PC-3 (cell line): ENCODE measurements around the gene CEP170B.

Experiments used
- EZH2 ChIP-seq: fragments of 300-600 bp; sonication (generic); IDR thresholded peaks from one replicate; pipeline ENCODE4 v1.6.1; 2017; ENCODE audit warnings: antibody characterized with exemption, mild to moderate bottlenecking, low read length; ENCODE audit not compliant: unreplicated experiment
- EZH2phosphoT487 ChIP-seq: fragments of 300-600 bp; sonication (generic); IDR thresholded peaks from 2 replicates; pipeline ENCODE4 v1.6.1; 2018; ENCODE audit warnings: mild to moderate bottlenecking, antibody characterized with exemption, low read length, borderline replicate concordance
- TF ChIP-seq, protein P1 (sequence below): fragments of 300-600 bp; sonication (generic); conservative IDR thresholded peaks from 2 replicates; pipeline ENCODE4 v1.5.1; 2017; ENCODE audit warnings: antibody characterized with exemption, low read depth, mild to moderate bottlenecking, low read length

DNA sequence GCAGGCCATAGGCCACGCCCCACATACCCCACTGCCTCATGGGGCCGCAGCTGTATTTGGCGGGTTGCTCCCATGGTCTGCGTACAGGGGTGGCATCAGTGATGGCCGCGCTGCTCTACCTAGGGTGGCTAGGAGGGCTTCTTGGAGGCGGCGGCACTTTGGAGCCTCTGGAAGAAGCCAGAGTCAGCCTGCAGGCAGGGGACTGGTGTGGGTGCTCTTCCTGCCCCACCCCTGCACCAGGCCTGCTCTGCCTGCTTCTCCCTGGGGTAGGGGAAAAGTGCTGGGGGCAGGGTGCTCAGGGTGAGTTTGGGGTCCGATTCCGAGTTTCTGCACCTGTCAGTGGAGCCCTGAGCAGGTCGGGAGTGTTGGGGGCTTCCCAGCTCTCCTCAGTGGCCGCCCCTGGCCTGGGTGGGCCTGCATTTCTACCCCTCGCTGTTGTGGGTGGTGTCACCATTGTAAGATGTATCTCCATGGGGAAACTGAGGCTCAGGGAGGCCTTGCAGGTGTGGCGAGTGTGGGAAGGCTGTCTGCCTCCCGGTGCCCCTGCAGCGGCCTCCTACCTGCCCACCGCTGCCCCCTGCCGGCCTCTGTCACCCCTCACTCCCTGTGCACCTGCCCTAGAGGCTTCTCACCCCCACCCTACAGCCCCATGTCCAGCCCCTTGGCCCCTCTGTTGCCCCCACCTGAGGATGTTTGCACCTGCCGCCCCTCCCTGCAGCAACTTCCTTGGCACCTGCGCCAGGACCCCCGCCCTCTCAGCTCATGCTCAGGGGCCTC lies 5.5 kb downstream of the CEP170B start:
- TF ChIP-seq, protein P1, sequence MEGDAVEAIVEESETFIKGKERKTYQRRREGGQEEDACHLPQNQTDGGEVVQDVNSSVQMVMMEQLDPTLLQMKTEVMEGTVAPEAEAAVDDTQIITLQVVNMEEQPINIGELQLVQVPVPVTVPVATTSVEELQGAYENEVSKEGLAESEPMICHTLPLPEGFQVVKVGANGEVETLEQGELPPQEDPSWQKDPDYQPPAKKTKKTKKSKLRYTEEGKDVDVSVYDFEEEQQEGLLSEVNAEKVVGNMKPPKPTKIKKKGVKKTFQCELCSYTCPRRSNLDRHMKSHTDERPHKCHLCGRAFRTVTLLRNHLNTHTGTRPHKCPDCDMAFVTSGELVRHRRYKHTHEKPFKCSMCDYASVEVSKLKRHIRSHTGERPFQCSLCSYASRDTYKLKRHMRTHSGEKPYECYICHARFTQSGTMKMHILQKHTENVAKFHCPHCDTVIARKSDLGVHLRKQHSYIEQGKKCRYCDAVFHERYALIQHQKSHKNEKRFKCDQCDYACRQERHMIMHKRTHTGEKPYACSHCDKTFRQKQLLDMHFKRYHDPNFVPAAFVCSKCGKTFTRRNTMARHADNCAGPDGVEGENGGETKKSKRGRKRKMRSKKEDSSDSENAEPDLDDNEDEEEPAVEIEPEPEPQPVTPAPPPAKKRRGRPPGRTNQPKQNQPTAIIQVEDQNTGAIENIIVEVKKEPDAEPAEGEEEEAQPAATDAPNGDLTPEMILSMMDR, result peak; percentile 42
- TF ChIP-seq EZH2 (no peak), EZH2phosphoT487 (no peak)
